IMR-90 (cell line): ENCODE data around the gene COPS9. TPM values are rescaled to one million over a fixed set of nuclear protein-coding genes. Genes with fewer than 3 reads are reported as not detected.

Source experiments
- ATAC-seq: fragments of 200-7000 bp; cut with Tn5 transposase; 2 replicates; pipeline ENCODE4 v1.9.1; 2020; ENCODE audit warnings: low read depth, mild to moderate bottlenecking, moderate library complexity
- BruUV-seq: library from RNA; stranded (reverse); fragments of 400-500 nt; replicated peaks from 2 replicates; lab custom pipeline; 2021; lab: Mats Ljungman, UMichigan
- CTCF ChIA-PET: fragments of 300-600 bp; formaldehyde crosslinking; extraction: SDS; loops from one replicate; lab custom pipeline; 2021; ENCODE audit warnings: antibody characterized with exemption; lab: Yijun Ruan, JAX
- POLR2A ChIA-PET: fragments of 300-600 bp; sonication (Branson Sonifier 250); formaldehyde crosslinking; loops from one replicate; lab custom pipeline; 2022; ENCODE audit warnings: antibody characterized with exemption; ENCODE audit not compliant: unreplicated experiment; lab: Charles Lee
- DNase-seq: peaks from one replicate; pipeline ENCODE4 v3.0.0; 2013
- H2AFZ ChIP-seq: replicated peaks from 2 replicates; pipeline ENCODE3; 2013; ENCODE audit warnings: low read length, mild to moderate bottlenecking; ENCODE audit not compliant: poor library complexity
- H2AK5ac ChIP-seq: 2 replicates; pipeline ENCODE4 v1.6.1; 2013; ENCODE audit warnings: low read depth, low read length, inconsistent platforms
- H2AK9ac ChIP-seq: replicated peaks from 2 replicates; pipeline ENCODE3; 2013; ENCODE audit warnings: mild to moderate bottlenecking, low read depth, low read length, moderate library complexity; ENCODE audit not compliant: poor library complexity
- H2BK120ac ChIP-seq: 2 replicates; pipeline ENCODE4 v1.6.1; 2013; ENCODE audit warnings: low read depth, low read length, inconsistent platforms
- H2BK15ac ChIP-seq: 3 replicates; pipeline ENCODE4 v1.6.1; 2013; ENCODE audit warnings: low read depth, low read length, inconsistent platforms
- H2BK20ac ChIP-seq: 2 replicates; pipeline ENCODE4 v1.6.1; 2013; ENCODE audit warnings: low read depth, mild to moderate bottlenecking, inconsistent platforms, low read length, moderate library complexity
- H2BK5ac ChIP-seq: 2 replicates; pipeline ENCODE4 v1.6.1; 2013; ENCODE audit warnings: mild to moderate bottlenecking, low read depth, low read length, inconsistent platforms; ENCODE audit not compliant: poor library complexity, severe bottlenecking
- H3K14ac ChIP-seq: replicated peaks from 2 replicates; pipeline ENCODE4 v1.6.1; 2013; ENCODE audit warnings: low read depth, low read length, inconsistent platforms
- H3K18ac ChIP-seq: 2 replicates; pipeline ENCODE4 v1.6.1; 2013; ENCODE audit warnings: low read depth, low read length, control low read depth
- H3K23ac ChIP-seq: 2 replicates; pipeline ENCODE4 v1.6.1; 2013; ENCODE audit warnings: low read depth, low read length, inconsistent platforms
- H3K27ac ChIP-seq: 2 replicates; pipeline ENCODE4 v1.5.1; 2013; ENCODE audit warnings: mild to moderate bottlenecking, control low read depth, low read length; ENCODE audit not compliant: insufficient read depth
- H3K27me3 ChIP-seq: 2 replicates; pipeline ENCODE4 v1.6.1; 2013; ENCODE audit warnings: low read length; ENCODE audit not compliant: control insufficient read depth, insufficient read depth
- H3K36me3 ChIP-seq: 2 replicates; pipeline ENCODE4 v1.6.1; 2013; ENCODE audit warnings: low read length, mixed read lengths; ENCODE audit not compliant: control insufficient read depth, insufficient read depth
- H3K4ac ChIP-seq: 2 replicates; pipeline ENCODE4 v1.6.1; 2013; ENCODE audit warnings: low read depth, low read length, inconsistent platforms
- H3K4me1 ChIP-seq: 2 replicates; pipeline ENCODE4 v1.6.1; 2013; ENCODE audit warnings: low read length, mixed read lengths; ENCODE audit not compliant: control insufficient read depth, insufficient read depth
- H3K4me2 ChIP-seq: 2 replicates; pipeline ENCODE4 v1.6.1; 2013; ENCODE audit warnings: low read depth, mild to moderate bottlenecking, control low read depth, low read length, moderate library complexity
- H3K4me3 ChIP-seq: 2 replicates; pipeline ENCODE4 v1.5.1; 2013; ENCODE audit warnings: low read depth, mild to moderate bottlenecking, control low read depth, low read length, moderate library complexity; ENCODE audit not compliant: insufficient read depth
- H3K56ac ChIP-seq: 2 replicates; pipeline ENCODE4 v1.6.1; 2013; ENCODE audit warnings: low read length, inconsistent platforms; ENCODE audit not compliant: insufficient read depth; ENCODE audit errors: extremely low read depth
- H3K79me1 ChIP-seq, 2 experiments: 2 replicates each; pipeline ENCODE4 v1.6.1; 2013; ENCODE audit warnings: low read length in 2 of 2, inconsistent platforms in 1 of 2, low read depth in 1 of 2
- H3K9ac ChIP-seq: 2 replicates; pipeline ENCODE4 v1.6.1; 2013; ENCODE audit warnings: low read depth, low read length, control low read depth
- H3K9me1 ChIP-seq: 2 replicates; pipeline ENCODE4 v1.6.1; 2013; ENCODE audit warnings: low read length, inconsistent platforms; ENCODE audit not compliant: insufficient read depth
- H3K9me3 ChIP-seq: 2 replicates; pipeline ENCODE4 v1.6.1; 2013; ENCODE audit warnings: low read length; ENCODE audit not compliant: control insufficient read depth, insufficient read depth
- H4K20me1 ChIP-seq: 2 replicates; pipeline ENCODE4 v1.6.1; 2013; ENCODE audit warnings: low read length, inconsistent platforms; ENCODE audit not compliant: insufficient read depth
- H4K5ac ChIP-seq: 2 replicates; pipeline ENCODE4 v1.6.1; 2013; ENCODE audit warnings: mild to moderate bottlenecking, low read depth, low read length, control low read depth
- H4K8ac ChIP-seq, 2 experiments: 2 replicates each; pipeline ENCODE4 v1.6.1; 2013; ENCODE audit warnings: low read depth in 2 of 2, low read length in 2 of 2, control low read depth in 1 of 2, inconsistent platforms in 1 of 2
- H4K91ac ChIP-seq: 2 replicates; pipeline ENCODE4 v1.6.1; 2013; ENCODE audit warnings: low read depth, low read length, inconsistent platforms; ENCODE audit not compliant: insufficient read depth
- FOS ChIP-seq: fragments of 150-350 bp; IDR thresholded peaks from 2 replicates; pipeline ENCODE4 v1.6.1; 2016; ENCODE audit warnings: low read depth, low read length
- MAZ ChIP-seq: IDR thresholded peaks from 2 replicates; pipeline ENCODE4 v1.6.1; 2012; ENCODE audit warnings: low read depth, mild to moderate bottlenecking, low read length, improper control_type of control experiment, moderate library complexity, borderline replicate concordance
- MXI1 ChIP-seq: IDR thresholded peaks from 2 replicates; pipeline ENCODE4 v1.6.1; 2012; ENCODE audit warnings: low read depth, mild to moderate bottlenecking, low read length, moderate library complexity, borderline replicate concordance
- WGBS, 2 experiments: methylation state at CpG; one replicate each; pipeline versions ENCODE4 v1.1.5 to v1.1.7; 2013; ENCODE audit warnings: missing lambda C conversion rate in 2 of 2; ENCODE audit not compliant: insufficient read length in 1 of 2; ENCODE audit errors: extremely low coverage in 2 of 2; 5-methylcytosine and 5-hydroxymethylcytosine counted together
- dilution Hi-C: fragments of 300-500 bp; cut with HindIII; formaldehyde crosslinking; loops from one replicate; pipeline ENCODE4 v1.14.3; 2018; ENCODE audit warnings: low sequenced_read_pairs; ENCODE audit not compliant: unreplicated experiment
- in situ Hi-C: fragments of 300-500 bp; cut with MboI; formaldehyde crosslinking; loops from 3 replicates; pipeline ENCODE4 v1.14.3; 2019; ENCODE audit warnings: low sequenced_read_pairs, inconsistent platforms, mixed read lengths
- intact Hi-C: fragments of 100-400 bp; cut with micrococcal nuclease; formaldehyde crosslinking; loops from 2 replicates; pipeline ENCODE4 v1.10.0; 2022
- polyA plus RNA-seq, 3 experiments: library from polyadenylated mRNA; depleted of rRNA; stranded (reverse); fragments of >200 nt; gene quantifications; 2 replicates each; pipeline ENCODE4 v1.2.3, GENCODE V29; 2012; ENCODE audit warnings: low replicate concordance in 1 of 3
- total RNA-seq: library from RNA; depleted of rRNA; stranded (reverse); fragments of >200 nt; gene quantifications from 2 replicates; pipeline ENCODE4 v1.2.3, GENCODE V29; 2012

The COPS9 gene
- total and polyA plus RNA-seq, 2 of the 4 experiments (the other 2 are of a cell fraction): 85.9 to 309 TPM

DNA sequence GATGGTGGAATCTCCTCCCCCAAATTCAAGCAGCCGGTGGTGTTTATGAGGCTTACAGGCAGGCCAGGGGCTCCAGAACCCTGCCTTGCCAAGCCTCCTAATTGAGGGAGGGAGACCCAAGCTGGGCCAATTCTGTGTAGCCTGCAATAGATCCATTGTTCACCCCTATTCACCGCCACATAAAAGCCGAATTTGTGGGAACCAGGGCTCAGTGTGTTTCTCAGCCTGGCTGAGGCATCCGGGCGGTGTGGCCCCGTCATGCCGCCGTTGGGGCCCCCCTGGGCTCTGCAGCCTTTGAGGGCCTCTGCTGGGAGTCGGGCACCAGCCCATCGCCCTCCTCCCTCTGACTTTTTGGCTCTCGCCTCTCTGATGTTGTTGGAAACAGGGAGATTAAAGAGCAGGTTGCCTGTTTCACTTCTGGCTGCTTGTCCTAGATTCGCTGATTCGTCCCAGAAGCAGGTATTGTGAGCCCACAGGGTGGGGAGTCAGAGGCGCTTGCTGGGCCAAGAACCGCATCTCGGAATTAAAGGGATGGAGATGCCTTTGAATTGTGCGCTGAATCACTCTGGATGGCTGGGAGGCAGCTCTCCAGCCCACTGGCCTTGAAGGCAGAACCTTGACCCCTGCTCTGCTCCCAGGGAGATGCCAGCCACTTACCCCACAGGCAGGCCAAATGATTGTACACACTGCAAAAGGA, 19.1 kb upstream of the COPS9 start:
- Histone ChIP-seq H3K18ac (no peak overlapping the region), H3K27ac (no peak overlapping the region), H2BK20ac (no peak overlapping the region), H4K8ac (no peak overlapping the region), H3K14ac (no peak overlapping the region), H3K36me3 (no peaks in the 10 kb centered on the region), H3K9ac (no peak overlapping the region), H3K27me3 (peaks cover 36% of the 10 kb centered on the region), H4K91ac (no peak overlapping the region), H3K4ac (no peak overlapping the region), H3K23ac (no peak overlapping the region), H2BK15ac (no peak overlapping the region), H3K56ac (no peak overlapping the region), H2BK5ac (no peak overlapping the region), H2AK9ac (no peak overlapping the region), H3K79me1 (no peaks in the 10 kb centered on the region), H2BK120ac (no peak overlapping the region), H2AFZ (no peak overlapping the region), H4K5ac (no peak overlapping the region), H3K4me3 (no peak overlapping the region), H3K9me1 (no peaks in the 10 kb centered on the region), H3K4me2 (no peak overlapping the region), H2AK5ac (no peak overlapping the region), H3K9me3 (0 out of 2 replicates have a peak, but pooled peaks cover 1% of the 10 kb centered on the region), H4K20me1 (no peaks in the 10 kb centered on the region), H3K4me1 (no peaks in the 10 kb centered on the region)
- ChIA-PET CTCF (no interaction called here), POLR2A (no interaction called here)
- intact Hi-C loops: no loop called here
- no TSS peak for BruUV-seq
- no peak for TF ChIP-seq MAZ
- no peak for TF ChIP-seq FOS
- TF ChIP-seq MXI1: no peak
- ATAC-seq (no peak), DNase-seq (peak; percentile 12)
- WGBS, 2 experiments: 47% methylated on average over 2 of the region's 17 CpGs; no CpG with 5 or more reads in 1 of the 2 experiments
- dilution Hi-C loops: no loop called here
- in situ Hi-C loops: no loop called here
